ENCODE data around the gene C11orf24. TPM values are rescaled to one million over a fixed set of nuclear protein-coding genes. Genes with fewer than 3 reads are reported as not detected.

The C11orf24 gene
- total and polyA plus RNA-seq, 9 of the 15 experiments (the other 6 are each of a cell fraction or from before 2014, with no cell fraction given): 2.0 to 65.2 (median 32.5) TPM

GRCh38 chr11:68257477-68258362 lies 14.1 kb downstream of the C11orf24 start (continued):
- 0 out of 2 replicates have a peak, but pooled peaks have one; percentile 3 for TF ChIP-seq JUN (IDR thresholded peaks at IDR 0.05; ENCODE audit: borderline replicate concordance, low read depth, low read length)
- peak; percentile 72; the same call in 1 of the 2 replicates for TF ChIP-seq JUN (CRISPR knock-in tag; IDR thresholded peaks at IDR 0.05; ENCODE audit: borderline replicate concordance)
- TF ChIP-seq, protein P1, sequence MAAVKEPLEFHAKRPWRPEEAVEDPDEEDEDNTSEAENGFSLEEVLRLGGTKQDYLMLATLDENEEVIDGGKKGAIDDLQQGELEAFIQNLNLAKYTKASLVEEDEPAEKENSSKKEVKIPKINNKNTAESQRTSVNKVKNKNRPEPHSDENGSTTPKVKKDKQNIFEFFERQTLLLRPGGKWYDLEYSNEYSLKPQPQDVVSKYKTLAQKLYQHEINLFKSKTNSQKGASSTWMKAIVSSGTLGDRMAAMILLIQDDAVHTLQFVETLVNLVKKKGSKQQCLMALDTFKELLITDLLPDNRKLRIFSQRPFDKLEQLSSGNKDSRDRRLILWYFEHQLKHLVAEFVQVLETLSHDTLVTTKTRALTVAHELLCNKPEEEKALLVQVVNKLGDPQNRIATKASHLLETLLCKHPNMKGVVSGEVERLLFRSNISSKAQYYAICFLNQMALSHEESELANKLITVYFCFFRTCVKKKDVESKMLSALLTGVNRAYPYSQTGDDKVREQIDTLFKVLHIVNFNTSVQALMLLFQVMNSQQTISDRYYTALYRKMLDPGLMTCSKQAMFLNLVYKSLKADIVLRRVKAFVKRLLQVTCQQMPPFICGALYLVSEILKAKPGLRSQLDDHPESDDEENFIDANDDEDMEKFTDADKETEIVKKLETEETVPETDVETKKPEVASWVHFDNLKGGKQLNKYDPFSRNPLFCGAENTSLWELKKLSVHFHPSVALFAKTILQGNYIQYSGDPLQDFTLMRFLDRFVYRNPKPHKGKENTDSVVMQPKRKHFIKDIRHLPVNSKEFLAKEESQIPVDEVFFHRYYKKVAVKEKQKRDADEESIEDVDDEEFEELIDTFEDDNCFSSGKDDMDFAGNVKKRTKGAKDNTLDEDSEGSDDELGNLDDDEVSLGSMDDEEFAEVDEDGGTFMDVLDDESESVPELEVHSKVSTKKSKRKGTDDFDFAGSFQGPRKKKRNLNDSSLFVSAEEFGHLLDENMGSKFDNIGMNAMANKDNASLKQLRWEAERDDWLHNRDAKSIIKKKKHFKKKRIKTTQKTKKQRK (IDR thresholded peaks at IDR 0.05; ENCODE audit: borderline replicate concordance, low read depth, low read length): no peak
- TF ChIP-seq MTA2 (IDR thresholded peaks at IDR 0.05; ENCODE audit: low read depth): no peak
- TF ChIP-seq C11orf30 (IDR thresholded peaks at IDR 0.05; ENCODE audit: low read depth): no peak
- no peak for TF ChIP-seq RBM14 (IDR thresholded peaks at IDR 0.05; ENCODE audit: borderline replicate concordance, insufficient read depth, low read depth, low read length)
- TF ChIP-seq XRCC3 (IDR thresholded peaks at IDR 0.05): no peak
- TF ChIP-seq ZSCAN32 (CRISPR knock-in tag; IDR thresholded peaks at IDR 0.05): no peak
- TF ChIP-seq TOE1 (IDR thresholded peaks at IDR 0.05; ENCODE audit: borderline replicate concordance): 0 out of 2 replicates have a peak, but pooled peaks have one; percentile 44
- no peak for TF ChIP-seq TOE1 (CRISPR knock-in tag; IDR thresholded peaks at IDR 0.05; ENCODE audit: borderline replicate concordance, low read depth)
- TF ChIP-seq PTTG1 (tag; IDR thresholded peaks at IDR 0.05; ENCODE audit: low read depth): no peak
- TF ChIP-seq SUPT5H (IDR thresholded peaks at IDR 0.05): no peak
- TF ChIP-seq, protein P2, sequence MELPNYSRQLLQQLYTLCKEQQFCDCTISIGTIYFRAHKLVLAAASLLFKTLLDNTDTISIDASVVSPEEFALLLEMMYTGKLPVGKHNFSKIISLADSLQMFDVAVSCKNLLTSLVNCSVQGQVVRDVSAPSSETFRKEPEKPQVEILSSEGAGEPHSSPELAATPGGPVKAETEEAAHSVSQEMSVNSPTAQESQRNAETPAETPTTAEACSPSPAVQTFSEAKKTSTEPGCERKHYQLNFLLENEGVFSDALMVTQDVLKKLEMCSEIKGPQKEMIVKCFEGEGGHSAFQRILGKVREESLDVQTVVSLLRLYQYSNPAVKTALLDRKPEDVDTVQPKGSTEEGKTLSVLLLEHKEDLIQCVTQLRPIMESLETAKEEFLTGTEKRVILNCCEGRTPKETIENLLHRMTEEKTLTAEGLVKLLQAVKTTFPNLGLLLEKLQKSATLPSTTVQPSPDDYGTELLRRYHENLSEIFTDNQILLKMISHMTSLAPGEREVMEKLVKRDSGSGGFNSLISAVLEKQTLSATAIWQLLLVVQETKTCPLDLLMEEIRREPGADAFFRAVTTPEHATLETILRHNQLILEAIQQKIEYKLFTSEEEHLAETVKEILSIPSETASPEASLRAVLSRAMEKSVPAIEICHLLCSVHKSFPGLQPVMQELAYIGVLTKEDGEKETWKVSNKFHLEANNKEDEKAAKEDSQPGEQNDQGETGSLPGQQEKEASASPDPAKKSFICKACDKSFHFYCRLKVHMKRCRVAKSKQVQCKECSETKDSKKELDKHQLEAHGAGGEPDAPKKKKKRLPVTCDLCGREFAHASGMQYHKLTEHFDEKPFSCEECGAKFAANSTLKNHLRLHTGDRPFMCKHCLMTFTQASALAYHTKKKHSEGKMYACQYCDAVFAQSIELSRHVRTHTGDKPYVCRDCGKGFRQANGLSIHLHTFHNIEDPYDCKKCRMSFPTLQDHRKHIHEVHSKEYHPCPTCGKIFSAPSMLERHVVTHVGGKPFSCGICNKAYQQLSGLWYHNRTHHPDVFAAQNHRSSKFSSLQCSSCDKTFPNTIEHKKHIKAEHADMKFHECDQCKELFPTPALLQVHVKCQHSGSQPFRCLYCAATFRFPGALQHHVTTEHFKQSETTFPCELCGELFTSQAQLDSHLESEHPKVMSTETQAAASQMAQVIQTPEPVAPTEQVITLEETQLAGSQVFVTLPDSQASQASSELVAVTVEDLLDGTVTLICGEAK (IDR thresholded peaks at IDR 0.05): no peak
- TF ChIP-seq, protein P2 (CRISPR knock-in tag; IDR thresholded peaks at IDR 0.05): no peak
